Spinal cord (tissue), 10 donors: Measurements from ENCODE around the gene LTBP1. TPM values are rescaled to one million over a fixed set of nuclear protein-coding genes. Genes with fewer than 3 reads are reported as not detected.
A peak's percentile ranks its signal among the peaks of the same experiment; 100 is the strongest.
"Not testable (repeated sequence)": the region's sequence is repeated elsewhere in the genome, so short reads cannot be mapped to it uniquely, and the experiment has no call there.

Source experiments
- DNase-seq, 6 donors: peaks; one replicate each; pipeline versions ENCODE4 v3.0.0 to v3.0.0-alpha.2; 2013 to 2015; ENCODE audit warnings: low spot score in 6 of 6, low read depth in 4 of 6
- H3K27ac ChIP-seq: one replicate; pipeline ENCODE4 v1.5.1; 2013; ENCODE audit warnings: low read depth, low read length, control low read depth
- H3K27me3 ChIP-seq: one replicate; pipeline ENCODE4 v1.6.1; 2013; ENCODE audit warnings: low read length; ENCODE audit not compliant: control insufficient read depth, insufficient read depth
- H3K36me3 ChIP-seq: one replicate; pipeline ENCODE4 v1.6.1; 2013; ENCODE audit warnings: low read length; ENCODE audit not compliant: control insufficient read depth, insufficient read depth
- H3K4me1 ChIP-seq: one replicate; pipeline ENCODE4 v1.6.1; 2013; ENCODE audit warnings: low read length; ENCODE audit not compliant: control insufficient read depth, insufficient read depth
- H3K4me3 ChIP-seq: one replicate; pipeline ENCODE4 v1.5.1; 2013; ENCODE audit warnings: low read depth, low read length, control low read depth
- H3K9me3 ChIP-seq: one replicate; pipeline ENCODE4 v1.6.1; 2013; ENCODE audit warnings: low read length; ENCODE audit not compliant: control insufficient read depth, insufficient read depth
- WGBS: methylation state at CpG from one replicate; pipeline ENCODE4 v1.1.5; 2013; ENCODE audit warnings: missing lambda C conversion rate; ENCODE audit not compliant: insufficient coverage; 5-methylcytosine and 5-hydroxymethylcytosine counted together
- polyA plus RNA-seq, 2 donors: library from polyadenylated mRNA; unstranded; fragments of 120-200 nt; gene quantifications; one replicate each; pipeline ENCODE4 v1.2.1, GENCODE V29; 2013; ENCODE audit not compliant: insufficient read length in 2 of 2
- total RNA-seq, 2 donors: library from RNA; depleted of rRNA in 1 of 2; stranded (reverse); fragments of 120-200 nt in 1 of 2; fragments of >200 nt in 1 of 2; gene quantifications; one replicate each; pipeline versions ENCODE4 v1.2.3 to v1.2.4, GENCODE V29; 2013 to 2014
- donor health status: healthy.

The LTBP1 gene
- total and polyA plus RNA-seq, 4 donors: 22.7 to 83.0 (median 51.7) TPM

GRCh38 chr2:33042819-33043218 is 96.1 kb downstream of the LTBP1 start:
- Histone ChIP-seq H3K9me3 (no peaks in the 10 kb centered on the region), H3K27ac (no peak overlapping the region), H3K36me3 (no peaks in the 10 kb centered on the region), H3K27me3 (no peaks in the 10 kb centered on the region), H3K4me3 (no peak overlapping the region), H3K4me1 (no peaks in the 10 kb centered on the region)
- 60% methylated on average over 1 of the region's 3 CpGs for WGBS
- peak in 1 of 6 donors; percentile 38 for DNase-seq

GRCh38 chr2:33047939-33048338 is 101.2 kb downstream of the LTBP1 start:
- WGBS: 50% methylated on average over 1 of the region's 2 CpGs

GRCh38 chr2:33051586-33052360 is 105.0 kb downstream of the LTBP1 start:
- H3K4me1 ChIP-seq: no peaks in the 10 kb centered on the region
- H3K27ac ChIP-seq: no peak overlapping the region
- no peaks in the 10 kb centered on the region for H3K36me3 ChIP-seq
- H3K9me3 ChIP-seq: no peaks in the 10 kb centered on the region
- no peaks in the 10 kb centered on the region for H3K27me3 ChIP-seq
- no peak overlapping the region for H3K4me3 ChIP-seq
- WGBS: 84% methylated on average over 6 of the region's 7 CpGs
- DNase-seq: no peak

More at GRCh38 chr2:33047939-33048338, 101.2 kb downstream of the LTBP1 start:
- Histone ChIP-seq H3K27ac (no peak overlapping the region), H3K27me3 (no peaks in the 10 kb centered on the region), H3K4me1 (no peaks in the 10 kb centered on the region), H3K4me3 (no peak overlapping the region), H3K36me3 (no peaks in the 10 kb centered on the region), H3K9me3 (no peaks in the 10 kb centered on the region)
- DNase-seq: no peak

- no peak for DNase-seq
- no CpG with 5 or more reads among the region's 3 CpGs for WGBS
- H3K9me3 ChIP-seq: no peaks in the 10 kb centered on the region
- H3K4me3 ChIP-seq: no peak overlapping the region
- H3K4me1 ChIP-seq: no peaks in the 10 kb centered on the region
- no peaks in the 10 kb centered on the region for H3K27me3 ChIP-seq
- no peaks in the 10 kb centered on the region for H3K36me3 ChIP-seq
- H3K27ac ChIP-seq: no peak overlapping the region
Observed at GRCh38 chr2:33052361-33052735, 105.6 kb downstream of the LTBP1 start.

GRCh38 chr2:33052795-33053194 is 106.0 kb downstream of the LTBP1 start:
- not testable (repeated sequence) for H3K4me1 ChIP-seq, H3K36me3 ChIP-seq, H3K9me3 ChIP-seq, H3K27ac ChIP-seq, H3K4me3 ChIP-seq, DNase-seq, H3K27me3 ChIP-seq
- 97% methylated on average over 11 of the region's 11 CpGs for WGBS

GRCh38 chr2:33056170-33056569 is 109.4 kb downstream of the LTBP1 start:
- Histone ChIP-seq H3K36me3 (no peaks in the 10 kb centered on the region), H3K27me3 (no peaks in the 10 kb centered on the region), H3K4me1 (no peaks in the 10 kb centered on the region), H3K27ac (no peak overlapping the region), H3K4me3 (no peak overlapping the region), H3K9me3 (no peaks in the 10 kb centered on the region)
- 94% methylated on average over 10 of the region's 12 CpGs for WGBS
- no peak for DNase-seq

- not testable (repeated sequence) for H3K4me1 ChIP-seq, H3K9me3 ChIP-seq, H3K27ac ChIP-seq, H3K27me3 ChIP-seq, H3K4me3 ChIP-seq, DNase-seq, H3K36me3 ChIP-seq
- 92% methylated on average over 31 of the region's 39 CpGs for whole genome bisulfite sequencing
Observed at GRCh38 chr2:33057307-33058028, 110.7 kb downstream of the LTBP1 start.

GRCh38 chr2:33058716-33059470 is 112.1 kb downstream of the LTBP1 start:
- no peaks in the 10 kb centered on the region for H3K36me3 ChIP-seq
- no peaks in the 10 kb centered on the region for H3K27me3 ChIP-seq
- H3K27ac ChIP-seq: no peak overlapping the region
- H3K9me3 ChIP-seq: no peaks in the 10 kb centered on the region
- DNase-seq: peak in 2 of 6 donors; percentile 25 to 85
- H3K4me1 ChIP-seq: no peaks in the 10 kb centered on the region
- WGBS: no CpG with 5 or more reads among the region's 8 CpGs
- H3K4me3 ChIP-seq: no peak overlapping the region

GRCh38 chr2:33059471-33060156 is 112.9 kb downstream of the LTBP1 start:
- Histone ChIP-seq H3K4me3 (no peak overlapping the region), H3K27me3 (no peaks in the 10 kb centered on the region), H3K27ac (no peak overlapping the region), H3K36me3 (no peaks in the 10 kb centered on the region), H3K4me1 (no peaks in the 10 kb centered on the region), H3K9me3 (no peaks in the 10 kb centered on the region)
- WGBS: 100% methylated on average over 1 of the region's 3 CpGs
- no peak for DNase-seq
